HG02642 (cell line): ENCODE results near the gene DUSP16.

Experiments
- ATAC-seq: cut with Tn5 transposase; IDR thresholded peaks from one replicate; pipeline ENCODE4 v1.9.1; 2021; ENCODE audit warnings: mild to moderate bottlenecking; ENCODE audit not compliant: unreplicated experiment, poor library complexity

DUSP16 gene

DNA sequence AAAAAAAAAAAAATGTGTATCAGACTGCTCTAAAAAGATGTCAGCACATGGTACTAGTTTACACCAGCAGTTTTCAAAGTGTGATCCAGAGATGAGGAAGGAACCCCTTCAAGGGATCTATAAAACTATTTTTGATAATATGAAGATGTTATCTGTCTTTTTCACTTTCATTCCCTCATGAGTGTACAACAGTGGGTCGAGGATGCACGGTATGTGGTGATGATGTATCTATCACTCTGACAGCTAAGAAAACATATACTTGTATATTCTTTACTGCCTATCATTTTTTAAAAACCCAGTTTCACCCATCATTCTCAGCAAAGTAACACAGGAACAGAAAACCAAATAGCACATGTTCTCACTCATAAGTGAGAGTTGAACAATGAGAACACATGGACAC, 12.4 kb downstream of the DUSP16 start:
- ATAC-seq = no peak

- ATAC-seq = no peak
Measured at GRCh38 chr12:12549426-12549825, 13.2 kb downstream of the DUSP16 start.

DNA sequence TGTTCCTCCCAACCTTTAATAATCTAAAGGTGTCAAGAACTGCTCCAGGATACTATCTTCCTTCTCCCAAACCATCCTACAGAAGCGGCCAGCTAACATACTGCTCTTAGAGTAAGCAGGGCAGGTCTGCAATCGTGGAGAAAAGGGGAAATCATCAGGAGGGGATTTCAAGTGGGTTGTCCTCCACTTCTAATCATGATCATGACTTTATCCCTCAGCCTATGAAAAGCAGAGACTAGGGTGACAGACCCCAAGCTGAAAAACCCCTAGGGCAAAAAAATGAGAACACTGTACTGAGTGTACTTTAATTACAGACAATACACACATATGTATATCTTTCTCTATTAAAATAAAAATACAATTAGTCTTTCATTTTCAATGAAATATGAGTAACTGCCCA, 13.9 kb downstream of the DUSP16 start:
- no peak for ATAC-seq

GRCh38 chr12:12546314-12546772, 16.3 kb downstream of the DUSP16 start:
- peak; percentile 51 for ATAC-seq

GRCh38 chr12:12543959-12544358, 18.7 kb downstream of the DUSP16 start:
- no peak for ATAC-seq

DNA sequence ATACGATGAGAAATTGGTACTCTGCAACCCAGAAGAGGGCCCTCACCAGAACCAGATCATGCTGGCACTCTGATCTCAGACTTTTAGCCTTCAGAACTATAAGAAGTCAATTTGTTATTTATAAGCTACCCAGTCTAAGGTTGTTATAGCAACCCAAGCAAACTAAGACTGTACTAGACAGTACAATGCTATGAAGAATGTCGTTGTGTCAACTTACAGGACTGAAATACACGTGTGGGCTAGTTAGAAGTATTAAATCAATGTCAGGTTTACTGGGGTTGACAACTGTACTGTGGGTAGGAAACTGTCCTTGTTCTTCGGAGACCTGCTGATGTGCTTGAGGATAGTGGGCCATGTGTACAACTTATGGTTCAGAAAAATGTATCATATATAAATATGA, 19.7 kb downstream of the DUSP16 start:
- no peak for ATAC-seq

DNA sequence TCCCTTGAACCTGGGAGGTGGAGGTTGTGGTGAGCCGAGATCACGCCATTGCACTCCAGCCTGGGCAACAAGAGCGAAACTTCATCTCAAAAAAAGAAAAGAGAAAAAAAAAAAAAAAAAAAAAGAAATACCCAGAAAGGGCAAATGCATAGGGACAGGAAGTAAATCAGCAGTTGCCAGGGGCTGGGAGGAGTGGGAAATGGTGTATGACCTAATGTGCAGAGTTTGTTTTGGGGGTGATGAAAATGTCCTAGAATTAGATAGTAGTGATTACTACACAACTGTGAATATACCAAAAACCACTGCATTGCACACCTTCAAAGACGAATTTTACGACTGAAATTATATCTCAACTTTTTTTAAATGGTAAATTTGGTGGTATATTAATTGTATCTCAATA, 20.4 kb downstream of the DUSP16 start:
- no peak for ATAC-seq

GRCh38 chr12:12541782-12542181, 20.9 kb downstream of the DUSP16 start:
- no peak for ATAC-seq

- no peak for ATAC-seq
Measured at GRCh38 chr12:12540261-12541013, 22.2 kb downstream of the DUSP16 start.

DNA sequence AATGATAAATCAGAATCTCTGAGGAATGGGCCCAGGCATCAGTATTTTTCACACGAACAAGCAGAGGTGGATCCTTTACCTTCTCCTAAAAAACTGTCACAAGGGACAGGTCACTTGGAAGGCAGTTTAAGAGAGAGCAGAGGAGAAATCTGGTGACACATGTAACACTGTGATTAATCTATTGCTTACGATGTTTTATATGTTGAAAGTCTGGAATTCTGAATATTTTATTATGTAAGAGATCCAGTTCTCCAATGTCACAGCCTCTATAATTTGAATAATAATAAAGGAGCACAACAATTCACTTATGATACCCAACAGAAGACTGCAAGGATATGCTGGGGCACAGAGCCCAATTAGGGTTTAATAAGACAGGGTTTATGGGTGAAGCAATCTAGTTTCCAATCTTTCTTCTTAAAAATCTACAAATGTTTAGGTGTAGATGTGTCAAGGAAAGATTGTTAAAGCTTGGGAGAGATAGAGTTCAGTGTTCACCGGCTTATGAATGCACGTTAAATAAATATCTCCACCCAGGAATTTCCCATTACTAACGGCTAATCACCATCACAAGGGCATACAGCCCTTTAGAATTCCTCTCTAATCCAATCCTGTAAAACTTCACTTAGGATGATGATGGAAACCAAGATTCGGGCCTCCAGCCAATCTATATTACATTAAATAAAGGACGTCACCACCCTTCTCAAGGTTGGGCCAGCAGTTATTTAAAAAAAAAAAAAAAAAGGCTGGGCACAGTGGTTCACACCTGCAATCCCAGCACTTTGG, 23.4 kb downstream of the DUSP16 start:
- ATAC-seq = no peak

- no peak for ATAC-seq
Measured at GRCh38 chr12:12538535-12538934, 24.1 kb downstream of the DUSP16 start.

- no peak for ATAC-seq
Measured at GRCh38 chr12:12537421-12537820, 25.2 kb downstream of the DUSP16 start.

DNA sequence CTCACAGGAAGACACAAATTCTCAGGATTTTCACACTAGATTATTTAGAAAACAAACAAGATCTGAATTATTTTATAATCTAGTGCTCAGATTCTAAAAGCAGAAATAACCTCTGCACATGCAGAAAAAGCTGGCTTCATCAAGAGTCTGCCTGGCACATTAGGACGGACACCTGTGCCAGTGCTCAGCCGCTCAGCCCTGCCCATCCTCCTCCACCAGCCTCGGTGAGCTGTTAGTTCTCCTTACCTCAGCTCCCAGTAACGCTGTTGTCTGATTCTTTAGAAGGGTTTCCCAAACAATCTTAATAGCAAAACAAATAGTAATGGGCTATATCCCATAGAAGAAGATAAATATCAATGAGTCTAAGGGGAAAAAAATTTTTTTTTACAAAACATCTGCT, 27.7 kb downstream of the DUSP16 start:
- ATAC-seq = no peak

GRCh38 chr12:12534166-12534866, 28.3 kb downstream of the DUSP16 start:
- ATAC-seq = no peak

GRCh38 chr12:12533238-12533829, 29.3 kb downstream of the DUSP16 start:
- ATAC-seq = no peak

DNA sequence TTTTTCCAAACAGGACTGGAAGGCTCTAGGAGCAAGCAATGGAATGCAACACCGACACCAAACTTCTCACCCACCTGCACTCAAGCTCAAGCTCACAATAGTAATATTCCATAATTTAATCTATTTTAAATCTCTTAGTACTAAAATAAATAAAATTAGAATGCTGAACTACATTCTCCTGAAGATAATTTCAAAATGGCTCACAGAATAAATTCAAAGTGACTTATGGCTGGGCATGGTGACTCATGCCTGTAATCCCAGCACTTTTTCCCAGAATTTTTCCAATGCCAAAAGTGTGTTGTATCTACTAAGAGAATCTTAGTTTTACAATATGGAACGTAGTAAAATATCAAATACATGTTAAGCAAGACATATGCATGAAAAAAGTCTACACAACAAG, 31.5 kb downstream of the DUSP16 start:
- ATAC-seq = no peak

- ATAC-seq = no peak
Measured at GRCh38 chr12:12529783-12530421, 32.8 kb downstream of the DUSP16 start.

DNA sequence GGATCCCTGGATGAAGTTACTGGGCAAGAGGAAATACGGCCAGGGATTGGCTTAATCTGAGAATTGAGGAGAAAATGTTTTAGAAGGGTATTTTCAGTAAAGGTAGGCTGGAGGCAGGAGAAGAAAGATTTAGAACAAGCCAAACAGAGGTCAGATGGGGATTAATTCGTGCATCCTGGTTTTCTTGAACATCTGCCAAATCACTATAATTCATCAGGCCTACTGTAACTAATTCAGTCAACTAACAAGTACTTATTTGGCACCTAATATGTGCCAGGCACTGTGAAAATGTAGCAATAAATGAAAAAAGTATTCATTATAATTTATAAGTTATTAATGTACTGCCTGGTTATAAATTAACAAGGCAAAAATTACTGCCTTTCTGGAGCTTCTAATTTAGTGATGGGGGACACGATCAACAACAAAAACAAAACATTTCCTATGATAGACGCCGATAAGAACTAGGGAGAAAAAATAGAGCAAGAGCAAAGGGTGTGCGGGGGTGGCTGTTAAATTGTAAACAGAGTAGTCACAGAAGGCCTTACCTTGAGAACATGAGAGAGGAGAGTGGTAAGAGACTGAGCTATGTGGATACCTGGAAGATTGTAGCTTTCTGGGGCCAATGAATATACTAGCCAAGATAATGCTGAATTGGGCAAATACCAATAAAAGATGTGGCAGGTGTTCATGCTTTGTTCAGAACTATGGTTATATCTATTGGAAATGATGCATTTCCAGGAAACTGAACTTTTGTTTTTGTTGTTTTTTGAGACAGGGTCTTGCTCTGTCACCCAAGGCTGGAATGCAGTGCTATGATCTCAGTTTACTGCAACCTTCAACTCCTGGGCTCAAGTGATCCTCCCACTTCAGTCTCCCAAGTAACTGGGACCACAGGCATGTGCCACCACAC, 34.0 kb downstream of the DUSP16 start:
- no peak for ATAC-seq

GRCh38 chr12:12527820-12528296, 34.8 kb downstream of the DUSP16 start:
- ATAC-seq = no peak
